PC-9 (cell line): Measurements from ENCODE around the gene HDGFL3. TPM values are rescaled to one million over a fixed set of nuclear protein-coding genes. Genes with fewer than 3 reads are reported as not detected.

ENCODE experiments used
- BruUV-seq: library from RNA; stranded (reverse); fragments of 400-500 nt; replicated peaks from 2 replicates; lab custom pipeline; 2021; lab: Mats Ljungman, UMichigan
- CTCF ChIA-PET: fragments of 300-600 bp; sonication (Branson Sonifier 250); formaldehyde crosslinking; loops from one replicate; lab custom pipeline; 2022; ENCODE audit warnings: antibody characterized with exemption; lab: Charles Lee
- POLR2A ChIA-PET: fragments of 300-600 bp; sonication (Branson Sonifier 250); formaldehyde crosslinking; loops from one replicate; lab custom pipeline; 2022; ENCODE audit warnings: antibody characterized with exemption; ENCODE audit not compliant: unreplicated experiment; lab: Charles Lee
- DNase-seq, 2 experiments: peaks; one replicate each; pipeline versions ENCODE4 v3.0.0 to v3.0.0-alpha.2; 2015 to 2022; ENCODE audit warnings: mixed read lengths in 1 of 2
- H2AFZ ChIP-seq: fragments of 200-600 bp; sonication (generic); 2 replicates; pipeline ENCODE4 v1.8.1; 2017; ENCODE audit warnings: antibody characterized with exemption
- H3F3A ChIP-seq: fragments of 200-600 bp; sonication (generic); 2 replicates; pipeline ENCODE4 v1.8.1; 2017; ENCODE audit warnings: antibody characterized with exemption, mild to moderate bottlenecking, low read depth; ENCODE audit not compliant: insufficient read depth
- H3K27ac ChIP-seq: fragments of 200-600 bp; sonication (generic); 2 replicates; pipeline ENCODE4 v1.6.1; 2016; ENCODE audit warnings: mixed run types
- H3K27me3 ChIP-seq: fragments of 200-600 bp; sonication (generic); 2 replicates; pipeline ENCODE4 v1.6.1; 2016; ENCODE audit warnings: low read depth, mixed run types; ENCODE audit not compliant: insufficient read depth
- H3K36me3 ChIP-seq: fragments of 200-600 bp; sonication (generic); 2 replicates; pipeline ENCODE4 v1.6.1; 2016; ENCODE audit warnings: low read depth, mixed run types
- H3K4me1 ChIP-seq: fragments of 200-600 bp; sonication (generic); replicated peaks from 2 replicates; pipeline ENCODE4 v1.6.1; 2016; ENCODE audit warnings: mixed run types; ENCODE audit not compliant: insufficient read depth
- H3K4me2 ChIP-seq: fragments of 200-600 bp; sonication (generic); 2 replicates; pipeline ENCODE4 v1.6.1; 2017; ENCODE audit warnings: mixed run types
- H3K4me3 ChIP-seq: fragments of 200-600 bp; sonication (generic); 2 replicates; pipeline ENCODE4 v1.6.1; 2016; ENCODE audit warnings: mixed run types
- H3K79me2 ChIP-seq: fragments of 200-600 bp; sonication (generic); 2 replicates; pipeline ENCODE4 v1.6.1; 2017; ENCODE audit warnings: low read depth, mixed run types
- H3K9me2 ChIP-seq: fragments of 200-600 bp; sonication (generic); 2 replicates; pipeline ENCODE4 v1.8.1; 2017; ENCODE audit warnings: mild to moderate bottlenecking; ENCODE audit not compliant: insufficient read depth
- H3K9me3 ChIP-seq: fragments of 200-600 bp; sonication (generic); 2 replicates; pipeline ENCODE4 v1.8.1; 2016; ENCODE audit warnings: low read depth; ENCODE audit not compliant: insufficient read depth
- H4K20me1 ChIP-seq: fragments of 200-600 bp; sonication (generic); 2 replicates; pipeline ENCODE4 v1.8.1; 2017; ENCODE audit not compliant: insufficient read depth
- CTCF ChIP-seq: fragments of 200-600 bp; sonication (generic); conservative IDR thresholded peaks from 2 replicates; pipeline ENCODE4 v1.6.1; 2017; ENCODE audit warnings: mixed run types, antibody characterized with exemption, mild to moderate bottlenecking, moderate library complexity
- EZH2 ChIP-seq: fragments of 200-600 bp; sonication (generic); IDR thresholded peaks from 2 replicates; pipeline ENCODE4 v1.8.0; 2017; ENCODE audit warnings: antibody characterized with exemption, low read depth
- intact Hi-C: fragments of 100-400 bp; cut with micrococcal nuclease; formaldehyde crosslinking; loops from one replicate; pipeline ENCODE4 v1.10.0; 2022; ENCODE audit not compliant: unreplicated experiment
- total RNA-seq: library from RNA; stranded (reverse); gene quantifications from 2 replicates; pipeline ENCODE4 v1.2.3, GENCODE V29; 2021

Gene HDGFL3
- total RNA-seq, 1 experiment from 2014 or later = 10.1 TPM

- H3K27ac ChIP-seq = no peak overlapping the region
- no peaks in the 10 kb centered on the region; the same call in 1 of the 2 replicates for H3F3A ChIP-seq
- H3K9me2 ChIP-seq = no peaks in the 10 kb centered on the region
- no TSS peak for BruUV-seq
- no peaks in the 10 kb centered on the region for H3K9me3 ChIP-seq
- no peak overlapping the region for H3K4me2 ChIP-seq
- DNase-seq = no peak
- TF ChIP-seq CTCF (no peak), EZH2 (no peak)
- no peaks in the 10 kb centered on the region for H3K36me3 ChIP-seq
- no peak overlapping the region for H2AFZ ChIP-seq
- peaks cover 4% of the 10 kb centered on the region; the same call in 1 of the 2 replicates for H3K4me1 ChIP-seq
- CTCF ChIA-PET = interaction anchor here (0.5 kb wide), 1 partner anchor 87 kb away, joined by 11 read pairs; no protein-coding TSS in a partner anchor
- H3K79me2 ChIP-seq = no peaks in the 10 kb centered on the region
- no peak overlapping the region for H3K4me3 ChIP-seq
- intact Hi-C loops = no loop called here
- no peaks in the 10 kb centered on the region for H4K20me1 ChIP-seq
- POLR2A ChIA-PET = no interaction called here
- H3K27me3 ChIP-seq = no peaks in the 10 kb centered on the region
Observed at GRCh38 chr15:83207009-83207659, 489 bp downstream of the HDGFL3 start.

DNA sequence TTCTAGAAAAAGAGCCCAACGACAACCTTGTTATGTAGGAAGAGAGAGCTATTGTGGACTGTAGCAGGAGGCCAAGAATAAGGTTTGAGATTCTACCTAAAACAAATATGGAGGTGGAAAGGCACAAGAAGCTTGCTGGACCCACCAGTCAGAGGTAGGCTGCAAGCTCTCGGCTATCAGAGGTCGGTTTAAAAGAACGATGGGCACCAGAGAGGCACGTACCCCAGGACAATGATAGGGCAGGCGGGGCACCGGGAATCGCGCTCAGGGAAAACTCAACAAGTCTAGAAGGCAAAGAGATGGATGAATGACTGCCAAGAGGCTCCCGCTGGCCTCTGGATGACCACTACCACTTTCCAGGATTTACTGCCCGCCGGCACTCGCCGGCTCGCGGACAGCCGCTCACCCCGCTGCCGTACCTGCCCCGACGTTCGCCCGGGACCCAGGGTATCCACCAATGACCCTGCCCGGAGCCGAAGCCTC, 1.1 kb downstream of the HDGFL3 start:
- no peaks in the 10 kb centered on the region for H3K9me3 ChIP-seq
- H3K4me1 ChIP-seq = peaks cover 4% of the 10 kb centered on the region; the same call in 1 of the 2 replicates
- CTCF ChIA-PET = no interaction called here
- no peak for DNase-seq
- H2AFZ ChIP-seq = no peak overlapping the region
- POLR2A ChIA-PET = no interaction called here
- no peak overlapping the region for H3K27ac ChIP-seq
- TF ChIP-seq CTCF = no peak
- no peak for TF ChIP-seq EZH2
- no peak overlapping the region for H3K4me2 ChIP-seq
- no peaks in the 10 kb centered on the region; the same call in 1 of the 2 replicates for H3F3A ChIP-seq
- no peaks in the 10 kb centered on the region for H3K36me3 ChIP-seq
- no peaks in the 10 kb centered on the region for H3K27me3 ChIP-seq
- BruUV-seq = no TSS peak
- H3K9me2 ChIP-seq = no peaks in the 10 kb centered on the region
- no peak overlapping the region for H3K4me3 ChIP-seq
- H3K79me2 ChIP-seq = no peaks in the 10 kb centered on the region
- no peaks in the 10 kb centered on the region for H4K20me1 ChIP-seq
- intact Hi-C loops = no loop called here

DNA sequence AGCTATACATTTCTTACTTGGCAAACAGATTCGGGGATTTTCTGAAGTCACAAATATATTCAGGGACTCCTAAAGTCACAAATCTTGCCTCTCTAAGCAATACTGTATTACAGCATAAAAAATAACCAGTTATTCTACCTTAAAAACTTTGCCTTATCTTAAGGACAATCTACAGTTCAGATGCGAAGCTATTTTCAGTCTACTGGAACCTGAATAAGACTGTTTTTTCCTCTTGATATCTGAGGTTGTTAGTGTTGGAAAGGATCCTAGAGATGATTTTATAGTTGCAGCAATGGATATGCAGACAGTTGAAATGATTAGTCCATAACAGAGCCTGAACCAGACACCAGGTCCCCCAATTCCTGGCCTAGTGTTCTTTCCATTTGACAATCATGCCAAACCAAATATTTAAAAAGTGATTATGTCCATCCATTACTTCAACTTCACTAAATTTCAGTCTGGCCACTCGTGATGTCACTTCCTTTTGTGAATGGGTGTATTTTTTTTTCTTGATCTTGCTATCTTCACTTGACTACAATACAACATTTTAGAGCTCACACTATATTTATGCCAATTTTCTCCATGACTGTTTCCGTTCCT, 1.8 kb downstream of the HDGFL3 start:
- no peaks in the 10 kb centered on the region for H3K9me3 ChIP-seq
- H4K20me1 ChIP-seq = no peaks in the 10 kb centered on the region
- H3K4me3 ChIP-seq = no peak overlapping the region
- no peak overlapping the region for H3K4me2 ChIP-seq
- no peak overlapping the region for H3K27ac ChIP-seq
- TSS peak; percentile 51 for BruUV-seq
- no peaks in the 10 kb centered on the region for H3K79me2 ChIP-seq
- H3K36me3 ChIP-seq = no peaks in the 10 kb centered on the region
- H3K4me1 ChIP-seq = 0 out of 2 replicates have a peak, but pooled peaks cover under 1% of the 10 kb centered on the region
- no peaks in the 10 kb centered on the region; the same call in 1 of the 2 replicates for H3F3A ChIP-seq
- no peaks in the 10 kb centered on the region for H3K27me3 ChIP-seq
- ChIA-PET POLR2A (no interaction called here), CTCF (no interaction called here)
- intact Hi-C loops = no loop called here
- no peak overlapping the region for H2AFZ ChIP-seq
- no peaks in the 10 kb centered on the region for H3K9me2 ChIP-seq
- no peak for DNase-seq
- TF ChIP-seq CTCF (no peak), EZH2 (no peak)
